GM19397 (cell line): Measurements from ENCODE around the gene EDDM13.
"Not testable (repeated sequence)": the region's sequence is repeated elsewhere in the genome, so short reads cannot be mapped to it uniquely, and the experiment has no call there.

ENCODE experiments used
- ATAC-seq: cut with Tn5 transposase; IDR thresholded peaks from one replicate; pipeline ENCODE4 v1.9.1; 2021; ENCODE audit warnings: mild to moderate bottlenecking, moderate library complexity; ENCODE audit not compliant: unreplicated experiment

EDDM13 gene

DNA sequence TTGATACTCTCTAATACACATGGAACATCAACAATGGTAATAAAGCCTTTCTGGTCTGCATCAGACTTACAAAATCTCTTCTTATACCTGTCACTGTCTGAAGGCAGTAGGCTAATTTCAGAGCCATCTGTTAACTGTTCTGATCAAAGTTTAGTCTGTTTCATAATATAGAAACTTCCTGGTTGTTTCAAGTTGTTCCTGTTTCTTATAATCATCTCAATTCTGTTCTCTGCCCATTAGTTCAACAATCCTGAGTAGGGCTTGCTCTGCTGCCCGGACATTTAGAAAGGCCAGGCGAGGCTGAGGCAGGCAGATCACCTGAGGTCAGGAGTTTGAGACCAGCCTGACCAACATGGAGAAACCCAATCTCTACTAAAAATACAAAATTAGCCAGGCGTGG is 47.4 kb downstream of the EDDM13 start:
- ATAC-seq: no peak

- ATAC-seq: no peak
Observed at GRCh38 chr19:56321254-56321988, 48.9 kb downstream of the EDDM13 start.

DNA sequence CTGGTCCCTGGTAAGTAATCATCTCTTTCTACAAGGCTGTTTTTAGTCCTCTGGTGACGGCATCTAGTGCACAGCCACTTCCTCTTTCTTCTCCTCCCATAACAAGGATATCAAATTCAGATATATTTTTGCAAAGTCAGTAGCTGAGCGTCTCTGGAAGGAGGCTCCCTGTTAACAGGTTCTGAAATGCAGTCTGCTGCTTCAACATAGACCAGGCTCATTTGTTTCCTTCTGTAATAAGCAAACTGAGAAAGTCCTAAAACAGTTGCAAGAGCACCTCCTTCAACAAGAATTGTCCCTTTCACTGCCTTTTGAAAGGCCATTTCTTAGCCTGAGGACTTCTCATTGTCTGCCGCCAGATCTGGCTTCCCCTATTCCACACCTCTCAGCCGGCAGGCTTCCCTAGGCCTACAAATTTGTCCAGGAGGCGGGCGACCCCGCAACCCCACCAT is 49.5 kb downstream of the EDDM13 start:
- ATAC-seq: no peak

DNA sequence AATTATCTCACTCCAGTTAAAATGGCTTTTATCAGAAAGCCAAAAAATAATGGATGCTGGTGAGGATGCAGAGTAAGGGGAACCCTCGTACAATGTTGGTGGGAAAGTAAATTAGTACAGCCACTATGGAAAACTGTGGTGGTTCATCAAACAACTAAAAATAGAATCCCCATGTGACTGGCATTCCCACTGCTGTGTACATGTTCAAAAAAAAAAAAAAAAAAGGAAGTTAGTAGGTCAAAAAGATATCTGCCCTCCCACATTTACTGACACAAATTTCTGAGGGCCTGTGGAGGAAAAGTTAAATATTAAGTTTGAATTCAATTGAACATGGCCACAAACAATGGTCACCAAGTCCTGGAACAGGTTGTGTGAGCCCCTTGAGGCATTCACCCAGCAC is 51.9 kb downstream of the EDDM13 start:
- no peak for ATAC-seq

DNA sequence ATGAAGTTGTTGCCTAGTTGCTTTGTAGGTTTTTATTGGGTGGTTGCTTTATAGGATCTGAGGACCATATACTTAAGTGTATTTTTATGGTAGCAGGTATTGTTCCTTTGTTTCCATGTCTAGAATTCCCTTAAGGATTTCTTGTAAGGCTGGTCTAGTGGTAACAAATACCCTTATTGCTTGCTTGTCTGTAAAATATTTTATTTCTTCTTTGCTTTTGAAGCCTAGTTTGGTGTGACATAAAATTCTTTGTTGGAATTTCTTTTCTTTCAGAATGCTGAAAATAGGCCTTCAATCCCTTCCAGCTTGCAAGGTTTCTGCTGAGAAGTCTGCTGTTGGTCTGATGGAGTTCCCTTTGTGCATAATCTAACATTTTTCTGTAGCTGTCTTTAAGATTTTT is 60.1 kb downstream of the EDDM13 start:
- no peak for ATAC-seq

- no peak for ATAC-seq
Observed at GRCh38 chr19:56333506-56333905, 61.0 kb downstream of the EDDM13 start.

- ATAC-seq: not testable (repeated sequence)
Observed at GRCh38 chr19:56335371-56335770, 62.8 kb downstream of the EDDM13 start.

DNA sequence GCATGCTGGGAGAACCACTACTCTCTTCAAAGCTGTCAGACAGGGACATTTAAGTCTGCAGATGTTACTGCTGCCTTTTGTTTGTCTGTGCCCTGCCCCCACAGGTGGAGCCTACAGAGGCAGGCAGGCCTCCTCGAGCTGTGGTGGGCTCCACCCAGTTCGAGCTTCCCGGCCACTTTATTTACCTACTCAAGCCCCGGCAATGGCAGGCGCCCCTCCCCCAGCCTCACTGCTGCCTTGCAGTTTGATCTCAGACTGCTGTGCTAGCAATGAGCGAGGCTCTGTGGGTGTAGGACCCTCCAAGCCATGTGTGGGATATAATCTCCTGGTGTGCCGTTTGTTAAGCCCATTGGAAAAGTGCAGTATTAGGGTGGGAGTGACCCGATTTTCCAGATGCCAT is 64.5 kb downstream of the EDDM13 start:
- ATAC-seq: not testable (repeated sequence)

GRCh38 chr19:56339031-56339430 is 66.5 kb downstream of the EDDM13 start:
- not testable (repeated sequence) for ATAC-seq

GRCh38 chr19:56341948-56342347 is 69.4 kb downstream of the EDDM13 start:
- no peak for ATAC-seq

DNA sequence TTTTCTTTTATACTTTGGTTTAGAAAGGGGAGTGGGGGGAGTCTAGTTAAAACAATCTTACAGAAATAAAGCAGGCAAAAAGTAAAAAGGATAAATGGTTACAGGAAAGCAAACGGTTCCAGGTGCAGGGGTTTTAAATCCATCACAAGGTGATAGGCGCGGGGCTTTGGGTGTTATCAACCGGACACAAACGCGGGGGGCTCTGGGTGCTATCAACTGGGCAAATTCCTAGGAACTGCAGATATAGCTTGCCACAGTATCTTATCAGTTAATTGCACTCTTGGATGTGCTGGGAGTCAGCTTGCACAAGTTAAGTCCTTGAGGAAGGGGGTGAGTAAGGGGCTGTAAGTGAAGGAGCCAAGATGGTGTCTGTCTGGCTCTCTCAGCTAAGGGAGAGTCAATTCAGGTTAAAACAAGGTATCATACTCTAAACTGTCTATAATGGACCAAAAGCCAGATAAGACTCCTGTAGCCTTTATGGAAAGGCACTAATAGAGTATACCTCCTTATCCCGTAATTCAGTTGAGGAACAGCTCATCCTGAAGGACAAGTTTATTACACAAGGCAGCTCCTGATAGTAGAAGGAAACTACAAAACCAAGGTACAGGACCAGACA is 74.7 kb downstream of the EDDM13 start:
- ATAC-seq: no peak

DNA sequence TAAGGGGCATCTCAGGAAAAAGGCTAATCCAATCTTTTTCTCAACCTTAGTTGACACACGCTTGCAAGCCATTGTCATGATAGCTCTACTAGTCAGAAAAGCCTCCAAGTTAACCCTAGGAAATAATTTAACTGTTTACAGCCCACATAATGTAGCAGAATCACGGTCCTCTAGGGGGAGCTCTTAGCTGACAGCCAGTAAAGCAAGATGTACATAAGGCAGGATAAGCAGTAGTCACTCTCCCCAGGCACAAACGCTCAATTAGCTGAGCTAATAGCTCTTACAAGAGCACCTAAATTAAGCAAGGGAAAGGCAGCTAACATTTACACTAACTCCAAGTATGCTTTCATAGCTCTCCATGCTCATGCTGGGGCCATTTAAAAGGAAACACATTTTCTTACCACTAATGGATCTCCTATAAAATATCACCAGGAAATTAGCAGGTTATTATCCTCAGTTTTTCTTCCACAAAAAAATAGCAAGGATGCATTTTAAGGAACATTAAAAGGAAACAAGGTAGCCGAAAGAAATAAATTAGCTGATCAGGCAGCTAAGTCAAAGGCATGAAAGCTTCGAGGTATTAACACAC is 75.8 kb downstream of the EDDM13 start:
- ATAC-seq: no peak

DNA sequence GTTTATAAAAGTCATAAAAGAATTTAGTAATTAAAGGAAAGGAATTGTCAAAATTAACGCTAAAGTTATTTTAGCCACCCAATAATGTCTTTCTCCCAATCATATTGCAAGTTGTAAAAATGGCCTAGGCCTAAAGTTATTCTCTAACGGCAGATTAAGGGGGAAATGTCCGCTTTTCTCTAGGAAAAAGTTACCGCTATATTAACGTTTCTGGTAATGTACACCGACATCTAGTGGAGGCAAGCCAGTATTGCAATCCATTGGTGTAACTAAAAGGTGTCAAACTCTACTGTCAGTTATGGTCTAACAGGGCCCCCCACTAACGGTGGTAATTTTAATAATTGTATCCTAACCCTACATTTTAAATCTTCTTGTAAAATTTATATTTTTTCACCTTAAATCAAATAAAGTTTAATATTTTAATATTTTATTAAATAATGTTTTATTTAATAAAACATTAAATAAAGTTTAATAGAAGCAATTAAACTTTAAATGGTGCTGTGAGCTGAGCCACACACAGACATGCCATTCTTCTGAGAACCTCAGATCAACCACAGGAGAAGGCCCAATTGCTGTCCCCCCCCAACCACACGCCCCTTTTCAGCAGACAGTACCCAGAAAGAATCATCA is 78.0 kb downstream of the EDDM13 start:
- no peak for ATAC-seq

GRCh38 chr19:56351208-56351607 is 78.7 kb downstream of the EDDM13 start:
- ATAC-seq: no peak

DNA sequence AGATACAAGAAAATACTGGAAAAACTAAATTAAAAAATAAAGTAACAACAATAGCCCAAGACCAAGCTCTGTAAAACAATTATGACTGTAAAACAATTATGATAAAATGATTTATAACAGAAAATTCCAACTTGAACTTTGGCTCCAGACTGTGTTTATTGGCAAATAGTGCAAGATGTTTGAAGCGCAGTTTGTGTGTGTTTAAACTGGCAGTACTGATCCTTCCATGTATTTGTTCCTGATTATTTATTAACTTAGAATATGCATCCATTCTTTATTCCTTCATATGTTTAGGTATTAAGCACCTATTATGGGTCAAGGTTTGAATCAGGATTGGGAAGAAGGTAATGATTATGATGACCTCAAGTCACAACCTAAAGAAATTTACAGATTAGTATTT is 83.0 kb downstream of the EDDM13 start:
- no peak for ATAC-seq

DNA sequence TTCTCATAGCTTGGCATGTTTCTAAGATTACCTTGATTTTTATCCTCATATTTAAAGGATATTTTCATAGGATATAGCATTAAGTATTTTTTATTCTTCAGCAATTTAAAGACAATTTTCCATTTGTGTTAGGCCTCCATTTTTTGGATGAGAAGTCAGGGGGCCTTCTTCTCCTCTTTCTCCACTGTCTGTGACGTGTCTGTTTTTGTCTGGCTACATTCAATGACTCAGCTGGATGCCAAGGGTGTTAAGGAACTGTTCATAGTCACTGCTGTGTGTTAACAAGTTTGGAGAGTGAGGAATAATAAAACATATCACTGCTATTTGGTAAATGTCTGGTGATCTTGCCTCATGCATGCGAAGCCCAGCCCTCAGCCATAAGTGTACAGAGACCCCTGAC is 84.4 kb downstream of the EDDM13 start:
- no peak for ATAC-seq
